Left lung (tissue), 10 donors: ENCODE measurements around the gene MINAR2. TPM values are rescaled to one million over a fixed set of nuclear protein-coding genes. Genes with fewer than 3 reads are reported as not detected.

Experiments used
- ATAC-seq: fragments of 200-7000 bp; cut with Tn5 transposase; one replicate; pipeline ENCODE4 v1.9.1; 2020; ENCODE audit warnings: moderate library complexity
- DNase-seq, 4 donors: peaks; one replicate each; pipeline ENCODE4 v3.0.0-alpha.2; 2013 to 2020
- H3K27ac ChIP-seq, 2 donors: fragments of 200-600 bp; sonication (generic) in 1 of 2; one replicate each; pipeline versions ENCODE4 v1.5.0 to v1.8.0; 2020 to 2021
- H3K27me3 ChIP-seq, 2 donors: fragments of 200-600 bp; sonication (generic) in 1 of 2; one replicate each; pipeline versions ENCODE4 v1.5.0 to v1.8.0; 2020 to 2021
- H3K36me3 ChIP-seq, 2 donors: fragments of 200-600 bp; sonication (generic) in 1 of 2; one replicate each; pipeline versions ENCODE4 v1.5.0 to v1.8.0; 2020 to 2021
- H3K4me1 ChIP-seq, 2 donors: fragments of 200-600 bp; one replicate each; pipeline ENCODE4 v1.8.0; 2021
- H3K4me3 ChIP-seq, 2 donors: fragments of 200-600 bp; sonication (generic) in 1 of 2; one replicate each; pipeline versions ENCODE4 v1.5.0 to v1.8.0; 2020 to 2021; ENCODE audit warnings: mild to moderate bottlenecking in 1 of 2
- H3K9me3 ChIP-seq, 2 donors: fragments of 200-600 bp; sonication (generic) in 1 of 2; one replicate each; pipeline versions ENCODE4 v1.5.0 to v1.8.0; 2020 to 2021
- intact Hi-C, 2 donors: fragments of 100-400 bp; cut with DNase I; formaldehyde crosslinking; loops; one replicate each; pipeline versions ENCODE4 v1.11.2 to v1.14.2; 2022
- polyA plus RNA-seq, 6 donors: library from polyadenylated mRNA; unstranded; fragments of 120-200 nt; gene quantifications; one replicate each; pipeline ENCODE4 v1.2.1, GENCODE V29; 2013; ENCODE audit not compliant: insufficient read length in 6 of 6
- total RNA-seq, 2 donors: library from RNA; stranded (reverse); fragmentation: NEBNext Ultra II Directional; extraction: Animal tissue kit (Norgen Biotek cat#: 25700); gene quantifications; one replicate each; pipeline ENCODE4 v1.2.1, GENCODE V29; 2021
- TF ChIP-seq, protein P1 (sequence below), 2 donors: fragments of 200-600 bp; sonication (generic) in 1 of 2; IDR thresholded peaks; one replicate each; pipeline versions ENCODE4 v1.5.0 to v1.8.0; 2021; ENCODE audit warnings: antibody characterized with exemption in 2 of 2
- donor health status: DM: no; HTN: yes; CAD: no.
- donor health status: DM: no; HTN: no; CAD: no.

The MINAR2 gene
- total and polyA plus RNA-seq, 8 donors, result 0.10 to 0.11 TPM; not detected in 6

DNA sequence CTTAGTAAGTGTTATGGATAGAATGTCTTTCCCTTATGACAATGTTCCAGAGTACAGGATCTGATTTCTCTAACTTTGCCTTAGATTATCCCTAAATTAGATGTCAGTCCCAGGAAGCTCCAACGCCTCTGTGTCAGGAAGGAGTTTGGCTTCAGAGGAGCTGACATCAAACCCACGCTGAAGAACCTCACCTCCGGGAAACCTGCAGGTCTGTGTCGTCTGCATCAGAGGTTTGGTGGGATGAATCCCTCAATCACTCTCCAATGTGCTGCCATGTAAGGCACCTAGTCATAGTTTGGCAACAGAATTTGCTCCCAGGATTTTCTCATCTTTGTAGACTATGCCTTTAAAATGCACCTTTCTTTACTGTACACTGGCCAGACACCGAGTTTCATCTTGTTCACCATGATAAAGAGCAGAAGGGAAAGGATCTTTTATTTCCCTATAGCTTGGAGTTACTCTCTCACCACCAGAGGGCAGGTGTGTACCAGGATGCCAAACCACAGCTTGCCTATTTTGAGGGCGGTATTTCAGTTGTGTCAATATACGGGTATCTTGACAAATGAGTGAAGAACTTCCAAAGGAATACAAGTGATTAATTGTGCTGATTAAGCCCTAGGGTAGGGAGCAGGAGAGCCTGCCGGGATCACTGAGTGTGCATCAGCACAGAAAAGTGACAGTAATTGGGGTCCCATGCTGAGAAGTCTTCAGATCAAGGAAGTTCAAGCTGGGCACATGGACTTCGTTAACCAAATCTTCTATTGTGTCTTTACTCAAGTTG lies 23.4 kb downstream of the MINAR2 start:
- intact Hi-C loops, result loop anchor here in 1 of 2 donors (10.0 kb wide), 1 partner anchor 74 kb away; no protein-coding TSS in a partner anchor
- Histone ChIP-seq H3K4me1 (no peaks in the 10 kb centered on the region), H3K36me3 (no peaks in the 10 kb centered on the region), H3K9me3 (no peaks in the 10 kb centered on the region), H3K27me3 (no peaks in the 10 kb centered on the region), H3K4me3 (no peak overlapping the region), H3K27ac (no peak overlapping the region)
- DNase-seq, result peak in 2 of 4 donors; percentile 42 to 61
- ATAC-seq, result peak; percentile 88
- TF ChIP-seq, protein P1, sequence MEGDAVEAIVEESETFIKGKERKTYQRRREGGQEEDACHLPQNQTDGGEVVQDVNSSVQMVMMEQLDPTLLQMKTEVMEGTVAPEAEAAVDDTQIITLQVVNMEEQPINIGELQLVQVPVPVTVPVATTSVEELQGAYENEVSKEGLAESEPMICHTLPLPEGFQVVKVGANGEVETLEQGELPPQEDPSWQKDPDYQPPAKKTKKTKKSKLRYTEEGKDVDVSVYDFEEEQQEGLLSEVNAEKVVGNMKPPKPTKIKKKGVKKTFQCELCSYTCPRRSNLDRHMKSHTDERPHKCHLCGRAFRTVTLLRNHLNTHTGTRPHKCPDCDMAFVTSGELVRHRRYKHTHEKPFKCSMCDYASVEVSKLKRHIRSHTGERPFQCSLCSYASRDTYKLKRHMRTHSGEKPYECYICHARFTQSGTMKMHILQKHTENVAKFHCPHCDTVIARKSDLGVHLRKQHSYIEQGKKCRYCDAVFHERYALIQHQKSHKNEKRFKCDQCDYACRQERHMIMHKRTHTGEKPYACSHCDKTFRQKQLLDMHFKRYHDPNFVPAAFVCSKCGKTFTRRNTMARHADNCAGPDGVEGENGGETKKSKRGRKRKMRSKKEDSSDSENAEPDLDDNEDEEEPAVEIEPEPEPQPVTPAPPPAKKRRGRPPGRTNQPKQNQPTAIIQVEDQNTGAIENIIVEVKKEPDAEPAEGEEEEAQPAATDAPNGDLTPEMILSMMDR (IDR thresholded peaks at IDR 0.05), result peak; percentile 67 to 68

- H3K27ac ChIP-seq, result no peak overlapping the region
- H3K4me1 ChIP-seq, result no peaks in the 10 kb centered on the region
- intact Hi-C loops, result loop anchor here in 1 of 2 donors (10.0 kb wide), 1 partner anchor 71 kb away; no protein-coding TSS in a partner anchor
- H3K36me3 ChIP-seq, result no peaks in the 10 kb centered on the region
- no peaks in the 10 kb centered on the region for H3K27me3 ChIP-seq
- H3K4me3 ChIP-seq, result no peak overlapping the region
- no peaks in the 10 kb centered on the region for H3K9me3 ChIP-seq
- no peak for DNase-seq
- no peak for ATAC-seq
- TF ChIP-seq, protein P1 (IDR thresholded peaks at IDR 0.05), result no peak
These were observed 25.5 kb downstream of the MINAR2 start for GRCh38 chr5:129773376-129773775.

- Histone ChIP-seq H3K4me1 (no peaks in the 10 kb centered on the region), H3K4me3 (no peak overlapping the region), H3K9me3 (peaks cover 0 to 2% of the 10 kb centered on the region in 2 donors), H3K27ac (no peak overlapping the region), H3K27me3 (no peaks in the 10 kb centered on the region), H3K36me3 (no peaks in the 10 kb centered on the region)
- DNase-seq (no peak), ATAC-seq (no peak)
- TF ChIP-seq, protein P1 (IDR thresholded peaks at IDR 0.05), result no peak
- intact Hi-C loops, result no loop called here
These were observed 33.7 kb downstream of the MINAR2 start for GRCh38 chr5:129781594-129781993.

DNA sequence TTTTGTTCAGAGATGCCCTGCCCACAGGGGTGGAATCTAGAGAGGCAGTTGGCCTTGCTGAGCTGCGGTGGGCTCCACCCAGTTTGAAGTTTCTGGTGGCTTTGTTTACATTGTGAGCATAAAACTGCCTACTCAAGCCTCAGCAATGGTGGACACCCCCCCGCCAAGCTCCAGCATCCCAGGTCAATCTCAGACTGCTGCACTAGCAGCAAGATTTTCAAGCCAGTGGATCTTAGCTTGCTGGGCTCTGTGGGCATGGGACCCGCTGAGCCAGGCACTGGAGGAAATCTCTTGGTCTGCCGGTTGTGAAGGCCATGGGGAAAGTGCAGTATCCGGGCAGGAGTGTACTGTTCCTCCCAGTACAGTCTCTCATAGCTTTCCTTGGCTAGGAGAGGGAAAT lies 55.5 kb downstream of the MINAR2 start:
- peaks cover 0 to 25% of the 10 kb centered on the region in 2 donors for H3K9me3 ChIP-seq
- DNase-seq, result no peak
- TF ChIP-seq, protein P1 (IDR thresholded peaks at IDR 0.05), result no peak
- intact Hi-C loops, result no loop called here
- no peaks in the 10 kb centered on the region for H3K36me3 ChIP-seq
- H3K27ac ChIP-seq, result no peak overlapping the region
- no peak overlapping the region for H3K4me3 ChIP-seq
- no peaks in the 10 kb centered on the region for H3K4me1 ChIP-seq
- no peaks in the 10 kb centered on the region for H3K27me3 ChIP-seq
- no peak for ATAC-seq

- ATAC-seq (no peak), DNase-seq (no peak)
- Histone ChIP-seq H3K27me3 (no peaks in the 10 kb centered on the region), H3K4me3 (no peak overlapping the region), H3K4me1 (no peaks in the 10 kb centered on the region), H3K27ac (no peak overlapping the region), H3K9me3 (peaks cover 0 to 12% of the 10 kb centered on the region in 2 donors), H3K36me3 (no peaks in the 10 kb centered on the region)
- intact Hi-C loops, result no loop called here
- TF ChIP-seq, protein P1 (IDR thresholded peaks at IDR 0.05), result no peak
These were observed 56.8 kb downstream of the MINAR2 start for GRCh38 chr5:129804705-129805104.
